ENCODE results near the gene GPC6. TPM values are rescaled to one million over a fixed set of nuclear protein-coding genes. Genes with fewer than 3 reads are reported as not detected.

GPC6 gene
- total RNA-seq, 1 donor from 2014 or later = 42.9 TPM

DNA sequence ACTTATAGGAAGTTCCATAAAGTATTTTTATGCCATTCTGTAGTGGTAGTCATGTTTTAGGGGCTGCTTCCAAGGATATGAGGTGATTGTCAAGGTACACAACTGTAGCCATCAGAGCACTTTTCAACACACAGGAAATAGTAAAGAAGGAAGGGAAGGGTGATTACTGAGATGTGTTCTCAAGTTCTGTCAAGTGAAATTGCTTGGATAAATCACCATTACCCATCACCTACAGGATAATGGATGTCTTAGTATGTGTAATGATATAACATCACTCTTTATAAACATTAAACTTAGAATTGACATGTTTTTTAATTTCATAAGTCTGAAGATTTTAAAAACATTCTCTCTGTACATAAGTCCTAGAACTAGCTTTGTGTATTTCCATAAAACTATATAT is 765.0 kb downstream of the GPC6 start:
- Mint-ChIP-seq H3K4me1 (no peaks in the 10 kb centered on the region), H3K27me3 (ENCODE audit: insufficient read depth, low read depth) (peaks cover 2% of the 10 kb centered on the region), H3K36me3 (no peaks in the 10 kb centered on the region), H3K27ac (no peak overlapping the region), H3K9me3 (no peaks in the 10 kb centered on the region), H3K4me3 (no peak overlapping the region)
- Histone ChIP-seq H3K36me3 (no peaks in the 10 kb centered on the region), H4K20me1 (ENCODE audit: low read depth) (no peaks in the 10 kb centered on the region), H3K4me3 (no peak overlapping the region), H3K79me2 (ENCODE audit: low read depth) (no peaks in the 10 kb centered on the region), H3K9ac (no peak overlapping the region), H3K27me3 (no peaks in the 10 kb centered on the region), H3K4me2 (no peak overlapping the region), H3F3A (ENCODE audit: low read depth) (no peaks in the 10 kb centered on the region), H3K4me1 (no peaks in the 10 kb centered on the region), H3K27ac (no peak overlapping the region), H3K9me3 (ENCODE audit: low read depth) (no peaks in the 10 kb centered on the region), H2AFZ (replicated peaks) (no peak overlapping the region)
- TF ChIP-seq, protein P1, sequence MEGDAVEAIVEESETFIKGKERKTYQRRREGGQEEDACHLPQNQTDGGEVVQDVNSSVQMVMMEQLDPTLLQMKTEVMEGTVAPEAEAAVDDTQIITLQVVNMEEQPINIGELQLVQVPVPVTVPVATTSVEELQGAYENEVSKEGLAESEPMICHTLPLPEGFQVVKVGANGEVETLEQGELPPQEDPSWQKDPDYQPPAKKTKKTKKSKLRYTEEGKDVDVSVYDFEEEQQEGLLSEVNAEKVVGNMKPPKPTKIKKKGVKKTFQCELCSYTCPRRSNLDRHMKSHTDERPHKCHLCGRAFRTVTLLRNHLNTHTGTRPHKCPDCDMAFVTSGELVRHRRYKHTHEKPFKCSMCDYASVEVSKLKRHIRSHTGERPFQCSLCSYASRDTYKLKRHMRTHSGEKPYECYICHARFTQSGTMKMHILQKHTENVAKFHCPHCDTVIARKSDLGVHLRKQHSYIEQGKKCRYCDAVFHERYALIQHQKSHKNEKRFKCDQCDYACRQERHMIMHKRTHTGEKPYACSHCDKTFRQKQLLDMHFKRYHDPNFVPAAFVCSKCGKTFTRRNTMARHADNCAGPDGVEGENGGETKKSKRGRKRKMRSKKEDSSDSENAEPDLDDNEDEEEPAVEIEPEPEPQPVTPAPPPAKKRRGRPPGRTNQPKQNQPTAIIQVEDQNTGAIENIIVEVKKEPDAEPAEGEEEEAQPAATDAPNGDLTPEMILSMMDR (IDR thresholded peaks at IDR 0.05) = no peak
- DNase-seq (ENCODE audit: low spot score) = no peak

DNA sequence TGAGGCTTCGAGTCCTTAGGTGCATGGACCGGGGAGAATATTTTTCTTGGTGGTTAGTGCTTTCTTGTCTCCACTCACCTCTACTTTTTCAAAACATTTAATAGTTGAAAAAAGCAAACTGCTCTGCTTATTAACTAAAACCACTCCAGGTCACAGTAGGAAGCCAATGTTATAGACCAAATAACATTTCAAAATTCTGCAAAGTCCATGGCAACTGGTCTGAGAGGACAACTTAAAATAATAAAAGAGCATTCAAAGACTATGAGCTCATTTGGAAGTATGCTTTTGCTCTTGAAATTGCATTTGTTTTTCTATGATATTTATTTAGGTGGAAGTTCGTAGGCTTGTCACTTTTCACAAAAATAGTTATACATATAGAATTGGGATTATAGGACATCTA is 769.9 kb downstream of the GPC6 start:
- no peak overlapping the region for H3K9ac ChIP-seq
- DNase-seq (ENCODE audit: low spot score) = no peak

DNA sequence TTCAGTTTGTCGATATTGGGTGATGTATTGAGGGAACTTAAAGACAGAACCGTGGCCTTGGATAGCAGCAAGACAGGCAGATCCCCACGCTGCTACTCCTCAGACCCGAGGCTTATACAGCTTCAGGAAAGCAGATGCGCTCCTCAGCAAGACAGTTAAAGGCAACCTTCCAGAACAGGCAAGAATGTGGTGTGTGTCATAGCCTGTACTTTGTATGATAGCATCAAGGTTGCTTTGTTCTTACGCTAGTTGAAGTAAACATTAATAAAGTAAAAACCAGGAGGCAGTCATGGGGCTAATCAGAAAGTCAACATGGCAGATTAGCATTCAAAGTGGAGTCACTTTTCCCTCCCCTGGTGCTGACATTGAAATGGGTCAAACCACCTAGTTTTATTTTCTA is 779.7 kb downstream of the GPC6 start:
- H3K4me3 ChIP-seq = no peak overlapping the region
- DNase-seq (ENCODE audit: low spot score) = no peak

More for the DNA sequence above, 769.9 kb downstream of the GPC6 start:
- no peaks in the 10 kb centered on the region for H3K36me3 Mint-ChIP-seq
- H2AFZ ChIP-seq (replicated peaks) = no peak overlapping the region
- no peaks in the 10 kb centered on the region for H3K27me3 Mint-ChIP-seq (ENCODE audit: insufficient read depth, low read depth)
- H3K4me3 Mint-ChIP-seq = no peak overlapping the region
- no peaks in the 10 kb centered on the region for H3K9me3 ChIP-seq (ENCODE audit: low read depth)
- H3K27ac Mint-ChIP-seq = no peak overlapping the region
- no peak overlapping the region for H3K27ac ChIP-seq
- no peak overlapping the region for H3K4me3 ChIP-seq
- H4K20me1 ChIP-seq (ENCODE audit: low read depth) = no peaks in the 10 kb centered on the region
- no peaks in the 10 kb centered on the region for H3K4me1 ChIP-seq
- no peaks in the 10 kb centered on the region for H3K4me1 Mint-ChIP-seq
- no peaks in the 10 kb centered on the region for H3K9me3 Mint-ChIP-seq
- no peaks in the 10 kb centered on the region for H3K79me2 ChIP-seq (ENCODE audit: low read depth)
- no peaks in the 10 kb centered on the region for H3K36me3 ChIP-seq
- no peaks in the 10 kb centered on the region for H3K27me3 ChIP-seq
- TF ChIP-seq, protein P1 (IDR thresholded peaks at IDR 0.05) = no peak
- TF ChIP-seq EZH2 (IDR thresholded peaks at IDR 0.05) = no peak
- TF ChIP-seq EZH2phosphoT487 (IDR thresholded peaks at IDR 0.05) = no peak
- no peak overlapping the region for H3K4me2 ChIP-seq
- no peaks in the 10 kb centered on the region for H3F3A ChIP-seq (ENCODE audit: low read depth)

More for the DNA sequence above, 779.7 kb downstream of the GPC6 start:
- no peaks in the 10 kb centered on the region for H3F3A ChIP-seq (ENCODE audit: low read depth)
- Mint-ChIP-seq H3K4me1 (no peaks in the 10 kb centered on the region), H3K36me3 (no peaks in the 10 kb centered on the region), H3K9me3 (no peaks in the 10 kb centered on the region), H3K27me3 (ENCODE audit: insufficient read depth, low read depth) (no peaks in the 10 kb centered on the region), H3K27ac (no peak overlapping the region), H3K4me3 (no peak overlapping the region)
- H3K4me2 ChIP-seq = no peak overlapping the region
- H3K4me1 ChIP-seq = peaks cover 3% of the 10 kb centered on the region
- H3K9me3 ChIP-seq (ENCODE audit: low read depth) = no peaks in the 10 kb centered on the region
- TF ChIP-seq EZH2phosphoT487 (IDR thresholded peaks at IDR 0.05) (no peak), EZH2 (IDR thresholded peaks at IDR 0.05) (no peak)
- TF ChIP-seq, protein P1 (IDR thresholded peaks at IDR 0.05) = no peak
- H3K79me2 ChIP-seq (ENCODE audit: low read depth) = no peaks in the 10 kb centered on the region
- no peaks in the 10 kb centered on the region for H4K20me1 ChIP-seq (ENCODE audit: low read depth)
- no peaks in the 10 kb centered on the region for H3K27me3 ChIP-seq
- no peak overlapping the region for H2AFZ ChIP-seq (replicated peaks)
- H3K27ac ChIP-seq = no peak overlapping the region
- H3K9ac ChIP-seq = no peak overlapping the region
- no peaks in the 10 kb centered on the region for H3K36me3 ChIP-seq

Measured in neural progenitor cell (in vitro differentiated cells).